Ishikawa (cell line): Measurements from ENCODE around the gene NEK7.

Experiments
- CEBPB ChIP-seq: IDR thresholded peaks from 2 replicates; pipeline ENCODE4 v1.6.1; 2012
- CREB1 ChIP-seq: IDR thresholded peaks from 2 replicates; pipeline ENCODE4 v1.6.1; 2012; ENCODE audit warnings: low read depth
- EP300 ChIP-seq: IDR thresholded peaks from 2 replicates; pipeline ENCODE4 v1.6.1; 2012; ENCODE audit warnings: borderline replicate concordance
- FOXM1 ChIP-seq: IDR thresholded peaks from 2 replicates; pipeline ENCODE4 v1.6.1; 2012; ENCODE audit warnings: low read depth, borderline replicate concordance
- RAD21 ChIP-seq: IDR thresholded peaks from 2 replicates; pipeline ENCODE4 v1.6.1; 2012; ENCODE audit warnings: low read depth
- TAF1 ChIP-seq: IDR thresholded peaks from 2 replicates; pipeline ENCODE4 v1.6.1; 2012; ENCODE audit warnings: low read depth, mild to moderate bottlenecking

DNA sequence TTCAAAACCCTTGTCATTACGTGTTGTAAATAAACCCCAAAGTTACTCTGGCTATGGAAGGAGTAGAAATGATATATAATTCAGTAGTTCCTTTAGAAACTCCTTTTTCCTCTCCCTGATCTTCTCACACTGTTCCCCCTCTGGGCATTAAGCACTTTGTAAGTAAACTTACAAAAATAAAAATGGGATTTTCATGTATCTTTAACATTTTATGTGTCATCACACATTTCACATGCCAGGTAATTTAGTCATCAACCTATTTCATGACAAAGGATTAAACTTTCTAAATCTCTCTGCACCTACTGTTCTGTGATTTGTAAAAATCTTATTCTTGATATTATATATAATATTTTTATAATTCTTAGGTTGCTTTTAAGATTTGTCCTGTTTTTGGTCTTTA is 176.9 kb downstream of the NEK7 start:
- no peak for TF ChIP-seq CREB1
- no peak for TF ChIP-seq RAD21
- no peak for TF ChIP-seq TAF1
- no peak for TF ChIP-seq FOXM1
- TF ChIP-seq EP300, result no peak
- TF ChIP-seq CEBPB, result no peak
